ENCODE data around the gene MDK. TPM values are rescaled to one million over a fixed set of nuclear protein-coding genes. Genes with fewer than 3 reads are reported as not detected.
A peak's percentile ranks its signal among the peaks of the same experiment; 100 is the strongest.

MDK gene
- total RNA-seq, 1 experiment from 2014 or later = 157 TPM

- no peak for DNase-seq (ENCODE audit: low read depth)
Measured at GRCh38 chr11:46402957-46403902, 21.8 kb downstream of the MDK start.

- no peak for DNase-seq (ENCODE audit: low read depth)
Measured at GRCh38 chr11:46404476-46405017, 23.1 kb downstream of the MDK start.

GRCh38 chr11:46407635-46408034, 26.2 kb downstream of the MDK start:
- DNase-seq (ENCODE audit: low read depth) = no peak

GRCh38 chr11:46408407-46408986, 27.0 kb downstream of the MDK start:
- DNase-seq (ENCODE audit: low read depth) = no peak

- DNase-seq (ENCODE audit: low read depth) = no peak
Measured at GRCh38 chr11:46410021-46410420, 28.6 kb downstream of the MDK start.

GRCh38 chr11:46413760-46414465, 32.4 kb downstream of the MDK start:
- DNase-seq (ENCODE audit: low read depth) = peak; percentile 14

GRCh38 chr11:46414466-46414796, 33.0 kb downstream of the MDK start:
- no peak for DNase-seq (ENCODE audit: low read depth)

GRCh38 chr11:46414879-46415278, 33.4 kb downstream of the MDK start:
- no peak for DNase-seq (ENCODE audit: low read depth)

GRCh38 chr11:46417711-46418110, 36.2 kb downstream of the MDK start:
- no peak for DNase-seq (ENCODE audit: low read depth)

GRCh38 chr11:46418751-46419150, 37.3 kb downstream of the MDK start:
- no peak for DNase-seq (ENCODE audit: low read depth)

GRCh38 chr11:46420513-46420912, 39.0 kb downstream of the MDK start:
- DNase-seq (ENCODE audit: low read depth) = no peak

- DNase-seq (ENCODE audit: low read depth) = no peak
Measured at GRCh38 chr11:46421257-46421880, 39.9 kb downstream of the MDK start.

GRCh38 chr11:46422588-46422987, 41.1 kb downstream of the MDK start:
- DNase-seq (ENCODE audit: low read depth) = no peak

GRCh38 chr11:46426233-46426991, 44.9 kb downstream of the MDK start:
- DNase-seq (ENCODE audit: low read depth) = no peak

- DNase-seq (ENCODE audit: low read depth) = no peak
Measured at GRCh38 chr11:46427364-46427763, 45.9 kb downstream of the MDK start.

- DNase-seq (ENCODE audit: low read depth) = no peak
Measured at GRCh38 chr11:46429717-46430116, 48.2 kb downstream of the MDK start.

- no peak for DNase-seq (ENCODE audit: low read depth)
Measured at GRCh38 chr11:46431211-46431610, 49.7 kb downstream of the MDK start.

Data from Daoy (cell line).